ENCODE measurements around the gene KRT6B. TPM values are rescaled to one million over a fixed set of nuclear protein-coding genes. Genes with fewer than 3 reads are reported as not detected.

The KRT6B gene
- total and polyA plus RNA-seq, 9 of the 15 experiments (the other 6 are each of a cell fraction or from before 2014, with no cell fraction given) = not detected

- 0% methylated on average over 4 of the region's 4 CpGs for WGBS (ENCODE audit: insufficient coverage, low coverage, missing lambda C conversion rate)
- FAIRE-seq (no peak), DNase-seq (ENCODE audit: extremely low read depth in 1 of 4, low spot score in 3 of 4) (no peak), ATAC-seq (no peak)
- CTCF ChIA-PET (ENCODE audit: low intra/inter-chr PET ratio) = no interaction called here
- peaks cover 12 to 27% of the 10 kb centered on the region in 2 experiments for H3K27me3 ChIP-seq (ENCODE audit: control insufficient read depth in 2 of 2, insufficient read depth in 2 of 2, low read length in 2 of 2)
- POLR2A ChIA-PET = interaction anchor here (1.1 kb wide), 1 partner anchor 217 kb away, joined by 5 read pairs; no protein-coding TSS in a partner anchor
- no peak overlapping the region for H3K9ac ChIP-seq (ENCODE audit: insufficient read depth in 1 of 2, low read depth in 2 of 2, low read length in 2 of 2)
- no TSS peak for BruUV-seq (replicated peaks)
- H3K9me1 ChIP-seq (ENCODE audit: control insufficient read depth, insufficient read depth, low read length) = no peaks in the 10 kb centered on the region
- no peak overlapping the region for H3K27ac ChIP-seq (ENCODE audit: extremely low read depth, low read depth, low read length)
- no peaks in the 10 kb centered on the region for H3K79me2 ChIP-seq (ENCODE audit: control insufficient read depth, insufficient read depth, low read length)
- no peaks in the 10 kb centered on the region for H3K9me3 ChIP-seq (replicated peaks; ENCODE audit: control insufficient read depth, insufficient read depth, low read depth, low read length)
- H3K36me3 ChIP-seq (ENCODE audit: control insufficient read depth, insufficient read depth, low read length) = no peaks in the 10 kb centered on the region
- in situ Hi-C loops (cut with MboI) (no loop called here), intact Hi-C loops (cut with micrococcal nuclease) (no loop called here)
- no peaks in the 10 kb centered on the region; the same call in 1 of the 2 replicates for H4K20me1 ChIP-seq (replicated peaks; ENCODE audit: control insufficient read depth, insufficient read depth, low read length)
- H3K4me1 ChIP-seq (replicated peaks in 1 of 2; ENCODE audit: control insufficient read depth in 2 of 2, insufficient read depth in 2 of 2, low read length in 2 of 2) = no peaks in the 10 kb centered on the region
- no peak overlapping the region for H2AFZ ChIP-seq (ENCODE audit: low read depth, low read length)
- no peak for TF ChIP-seq ZNF75A (CRISPR knock-in tag; IDR thresholded peaks at IDR 0.05)
- TF ChIP-seq CEBPB (tag; IDR thresholded peaks at IDR 0.05) = peak; percentile 59; the same call in 1 of the 2 replicates
- no peak overlapping the region for H3K4me2 ChIP-seq (ENCODE audit: insufficient read depth, low read length)
- H3K4me3 ChIP-seq = no peak overlapping the region
These were observed 42.6 kb upstream of the KRT6B start for GRCh38 chr12:52494518-52494917.

GRCh38 chr12:52494100-52494499 lies 42.2 kb upstream of the KRT6B start:
- ATAC-seq (no peak), FAIRE-seq (no peak), DNase-seq (ENCODE audit: extremely low read depth in 1 of 4, low spot score in 3 of 4) (no peak)
- Histone ChIP-seq H3K36me3 (ENCODE audit: control insufficient read depth, insufficient read depth, low read length) (no peaks in the 10 kb centered on the region), H3K4me3 (no peak overlapping the region), H2AFZ (ENCODE audit: low read depth, low read length) (no peak overlapping the region), H3K9me1 (ENCODE audit: control insufficient read depth, insufficient read depth, low read length) (no peaks in the 10 kb centered on the region), H4K20me1 (replicated peaks; ENCODE audit: control insufficient read depth, insufficient read depth, low read length) (no peaks in the 10 kb centered on the region; the same call in 1 of the 2 replicates), H3K27me3 (ENCODE audit: control insufficient read depth in 2 of 2, insufficient read depth in 2 of 2, low read length in 2 of 2) (peaks cover 12 to 30% of the 10 kb centered on the region in 2 experiments), H3K9me3 (replicated peaks; ENCODE audit: control insufficient read depth, insufficient read depth, low read depth, low read length) (no peaks in the 10 kb centered on the region), H3K4me2 (ENCODE audit: insufficient read depth, low read length) (no peak overlapping the region), H3K79me2 (ENCODE audit: control insufficient read depth, insufficient read depth, low read length) (no peaks in the 10 kb centered on the region), H3K9ac (ENCODE audit: insufficient read depth in 1 of 2, low read depth in 2 of 2, low read length in 2 of 2) (no peak overlapping the region), H3K4me1 (replicated peaks in 1 of 2; ENCODE audit: control insufficient read depth in 2 of 2, insufficient read depth in 2 of 2, low read length in 2 of 2) (no peaks in the 10 kb centered on the region), H3K27ac (ENCODE audit: extremely low read depth, low read depth, low read length) (no peak overlapping the region)
- intact Hi-C loops (cut with micrococcal nuclease) = no loop called here
- ChIA-PET POLR2A (interaction anchor here (1.1 kb wide), 1 partner anchor 217 kb away, joined by 5 read pairs; no protein-coding TSS in a partner anchor), CTCF (ENCODE audit: low intra/inter-chr PET ratio) (no interaction called here)
- BruUV-seq (replicated peaks) = no TSS peak
- in situ Hi-C loops (cut with MboI) = no loop called here
- TF ChIP-seq MBD1 (CRISPR knock-in tag; IDR thresholded peaks at IDR 0.05) = no peak
- 0 out of 2 replicates have a peak, but pooled peaks have one; percentile 12 for TF ChIP-seq ATF3 (IDR thresholded peaks at IDR 0.05)
- TF ChIP-seq ATF3 (CRISPR knock-in tag; conservative IDR thresholded peaks at IDR 0.05) = no peak
- 0% methylated on average over 1 of the region's 1 CpG for WGBS (ENCODE audit: insufficient coverage, low coverage, missing lambda C conversion rate)
